T-helper 2 cell treated with Interferon-gamma antibody and Interleukin-4, amounts not matched to agents 100 ng/mL and 5 ng/mL, for 36 hours (primary cell): ENCODE results near the gene MBD5. TPM values are rescaled to one million over a fixed set of nuclear protein-coding genes. Genes with fewer than 3 reads are reported as not detected.

Source experiments
- intact Hi-C: fragments of 100-400 bp; cut with micrococcal nuclease; formaldehyde crosslinking; loops from one replicate; pipeline ENCODE4 v1.15.1; 2023
- total RNA-seq: library from RNA; stranded (reverse); gene quantifications from 2 replicates; pipeline ENCODE4 v1.2.3, GENCODE V29; 2022

The MBD5 gene
- total RNA-seq, 1 donor from 2014 or later: 38.4 TPM

- intact Hi-C loops: no loop called here
These were observed 197.6 kb downstream of the MBD5 start for GRCh38 chr2:148218326-148219075.

- intact Hi-C loops: no loop called here
These were observed 200.3 kb downstream of the MBD5 start for GRCh38 chr2:148221166-148221565.

GRCh38 chr2:148221926-148222325, 201.0 kb downstream of the MBD5 start:
- intact Hi-C loops: no loop called here

GRCh38 chr2:148231858-148232257, 211.0 kb downstream of the MBD5 start:
- intact Hi-C loops: no loop called here

- intact Hi-C loops: no loop called here
These were observed 213.3 kb downstream of the MBD5 start for GRCh38 chr2:148234143-148234542.

GRCh38 chr2:148237911-148238310, 217.0 kb downstream of the MBD5 start:
- intact Hi-C loops: no loop called here

GRCh38 chr2:148238561-148238960, 217.7 kb downstream of the MBD5 start:
- intact Hi-C loops: no loop called here

GRCh38 chr2:148240838-148241237, 219.9 kb downstream of the MBD5 start:
- intact Hi-C loops: no loop called here

GRCh38 chr2:148244593-148245292, 223.9 kb downstream of the MBD5 start:
- intact Hi-C loops: no loop called here

- intact Hi-C loops: no loop called here
These were observed 231.1 kb downstream of the MBD5 start for GRCh38 chr2:148251993-148252392.

GRCh38 chr2:148252646-148253045, 231.8 kb downstream of the MBD5 start:
- intact Hi-C loops: no loop called here

- intact Hi-C loops: no loop called here
These were observed 232.8 kb downstream of the MBD5 start for GRCh38 chr2:148253685-148254084.

- intact Hi-C loops: no loop called here
These were observed 235.0 kb downstream of the MBD5 start for GRCh38 chr2:148255929-148256328.

GRCh38 chr2:148257276-148257675, 236.4 kb downstream of the MBD5 start:
- intact Hi-C loops: no loop called here

- intact Hi-C loops: no loop called here
These were observed 237.2 kb downstream of the MBD5 start for GRCh38 chr2:148258124-148258523.

- intact Hi-C loops: no loop called here
These were observed 238.8 kb downstream of the MBD5 start for GRCh38 chr2:148259674-148260073.

GRCh38 chr2:148263890-148264289, 243.0 kb downstream of the MBD5 start:
- intact Hi-C loops: no loop called here

- intact Hi-C loops: no loop called here
These were observed 252.3 kb downstream of the MBD5 start for GRCh38 chr2:148273158-148273691.

- intact Hi-C loops: no loop called here
These were observed 258.3 kb downstream of the MBD5 start for GRCh38 chr2:148279216-148279615.

- intact Hi-C loops: no loop called here
These were observed 261.3 kb downstream of the MBD5 start for GRCh38 chr2:148282201-148282600.

- intact Hi-C loops: no loop called here
These were observed 271.5 kb downstream of the MBD5 start for GRCh38 chr2:148292431-148292830.

GRCh38 chr2:148298196-148298595, 277.3 kb downstream of the MBD5 start:
- intact Hi-C loops: no loop called here

- intact Hi-C loops: no loop called here
These were observed 278.7 kb downstream of the MBD5 start for GRCh38 chr2:148299616-148300015.
